Nephron (organoid): ENCODE results near the gene APOL1.

ENCODE experiments used
- H3K27ac Mint-ChIP-seq, 3 experiments: 2 replicates each; pipeline ENCODE4 v1.8.0; 2020; ENCODE audit warnings: mixed read lengths in 3 of 3, mild to moderate bottlenecking in 2 of 3, moderate library complexity in 1 of 3
- H3K27me3 Mint-ChIP-seq: 2 replicates; pipeline ENCODE4 v1.8.0; 2021; ENCODE audit warnings: low read depth, mild to moderate bottlenecking, moderate library complexity, mixed read lengths
- H3K36me3 Mint-ChIP-seq: 2 replicates; pipeline ENCODE4 v1.8.0; 2020; ENCODE audit warnings: low read depth, mixed read lengths
- H3K4me1 Mint-ChIP-seq: 2 replicates; pipeline ENCODE4 v1.8.0; 2020; ENCODE audit warnings: mixed read lengths
- H3K4me3 Mint-ChIP-seq, 3 experiments: 2 replicates each; pipeline ENCODE4 v1.8.0; 2020; ENCODE audit warnings: mild to moderate bottlenecking in 3 of 3, mixed read lengths in 3 of 3, moderate library complexity in 2 of 3
- H3K9me3 Mint-ChIP-seq: 2 replicates; pipeline ENCODE4 v1.8.0; 2020; ENCODE audit warnings: mixed read lengths
- TF ChIP-seq, protein P1 (sequence below), 3 experiments: fragments of 200-600 bp; sonication (generic); IDR thresholded peaks; one replicate each; pipeline ENCODE4 v1.5.0; 2021; ENCODE audit warnings: antibody characterized with exemption in 3 of 3; ENCODE audit not compliant: unreplicated experiment in 3 of 3

APOL1 gene

DNA sequence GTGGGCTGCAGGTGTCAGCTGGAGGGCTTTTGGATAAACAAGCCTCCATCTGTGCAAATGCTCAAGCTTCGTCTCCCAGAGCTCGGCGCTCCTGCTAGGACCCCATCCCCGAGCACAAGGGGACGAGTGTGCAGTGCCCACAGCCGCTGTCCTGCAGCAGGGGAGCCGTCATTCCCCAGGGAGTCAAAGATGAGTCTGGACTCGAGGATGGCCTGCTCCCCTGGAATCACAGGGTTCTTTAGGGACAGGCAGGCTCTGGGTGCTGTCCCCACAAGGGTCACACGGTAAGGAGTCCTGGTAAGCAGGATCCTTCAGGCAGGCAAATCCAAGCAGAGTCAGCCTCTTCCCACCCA, 50.2 kb downstream of the APOL1 start:
- Mint-ChIP-seq H3K9me3 (no peaks in the 10 kb centered on the region), H3K36me3 (peaks cover 64% of the 10 kb centered on the region), H3K4me1 (no peaks in the 10 kb centered on the region), H3K4me3 (no peak overlapping the region), H3K27me3 (no peaks in the 10 kb centered on the region), H3K27ac (no peak overlapping the region)
- TF ChIP-seq, protein P1, sequence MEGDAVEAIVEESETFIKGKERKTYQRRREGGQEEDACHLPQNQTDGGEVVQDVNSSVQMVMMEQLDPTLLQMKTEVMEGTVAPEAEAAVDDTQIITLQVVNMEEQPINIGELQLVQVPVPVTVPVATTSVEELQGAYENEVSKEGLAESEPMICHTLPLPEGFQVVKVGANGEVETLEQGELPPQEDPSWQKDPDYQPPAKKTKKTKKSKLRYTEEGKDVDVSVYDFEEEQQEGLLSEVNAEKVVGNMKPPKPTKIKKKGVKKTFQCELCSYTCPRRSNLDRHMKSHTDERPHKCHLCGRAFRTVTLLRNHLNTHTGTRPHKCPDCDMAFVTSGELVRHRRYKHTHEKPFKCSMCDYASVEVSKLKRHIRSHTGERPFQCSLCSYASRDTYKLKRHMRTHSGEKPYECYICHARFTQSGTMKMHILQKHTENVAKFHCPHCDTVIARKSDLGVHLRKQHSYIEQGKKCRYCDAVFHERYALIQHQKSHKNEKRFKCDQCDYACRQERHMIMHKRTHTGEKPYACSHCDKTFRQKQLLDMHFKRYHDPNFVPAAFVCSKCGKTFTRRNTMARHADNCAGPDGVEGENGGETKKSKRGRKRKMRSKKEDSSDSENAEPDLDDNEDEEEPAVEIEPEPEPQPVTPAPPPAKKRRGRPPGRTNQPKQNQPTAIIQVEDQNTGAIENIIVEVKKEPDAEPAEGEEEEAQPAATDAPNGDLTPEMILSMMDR (IDR thresholded peaks at IDR 0.05; ENCODE audit: unreplicated experiment in 3 of 3) = no peak

DNA sequence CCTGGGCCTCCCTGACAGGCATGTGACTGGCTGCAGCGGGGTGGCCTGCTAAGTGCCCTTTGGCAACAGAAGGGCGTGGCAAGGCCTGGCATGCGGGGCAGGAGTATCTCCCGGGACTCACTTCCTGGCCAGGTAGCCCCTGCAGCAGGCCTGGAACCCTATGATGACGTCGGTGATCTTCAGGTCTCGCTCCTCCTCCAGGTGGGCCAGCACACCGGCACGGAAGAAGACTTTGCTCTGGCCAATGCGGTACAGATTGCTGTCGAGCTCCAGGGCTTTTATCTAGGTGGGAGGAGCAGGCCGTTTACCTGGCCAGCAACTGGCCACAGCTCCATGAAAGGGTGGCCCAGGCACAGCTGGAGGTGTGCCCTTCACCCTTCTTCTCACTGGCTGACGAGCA, 50.9 kb downstream of the APOL1 start:
- no peak overlapping the region for H3K4me3 Mint-ChIP-seq
- no peaks in the 10 kb centered on the region for H3K4me1 Mint-ChIP-seq
- no peaks in the 10 kb centered on the region for H3K27me3 Mint-ChIP-seq
- no peaks in the 10 kb centered on the region for H3K9me3 Mint-ChIP-seq
- H3K27ac Mint-ChIP-seq = no peak overlapping the region
- H3K36me3 Mint-ChIP-seq = peaks cover 67% of the 10 kb centered on the region
- TF ChIP-seq, protein P1 (IDR thresholded peaks at IDR 0.05; ENCODE audit: unreplicated experiment in 3 of 3) = no peak

DNA sequence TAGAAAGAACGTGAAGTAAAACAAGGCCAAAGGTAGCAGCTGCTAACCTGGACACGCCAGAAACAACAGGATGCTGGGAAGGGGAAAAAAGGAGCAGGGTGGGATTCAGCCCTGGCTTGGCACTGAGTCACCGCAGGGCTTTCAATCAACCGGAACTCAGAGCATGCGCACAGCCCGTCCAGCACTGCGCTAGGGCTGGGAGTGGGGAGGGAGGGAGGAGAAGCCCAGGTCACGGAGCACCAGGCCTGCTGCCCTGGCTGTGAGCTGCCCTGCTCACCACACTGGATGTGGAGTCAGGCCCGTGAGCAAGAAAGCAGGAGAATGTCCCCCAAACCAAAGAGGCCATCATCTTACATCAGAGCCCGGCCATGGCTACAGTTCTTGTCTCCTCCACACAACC, 51.5 kb downstream of the APOL1 start:
- Mint-ChIP-seq H3K27ac (no peak overlapping the region), H3K4me1 (no peaks in the 10 kb centered on the region), H3K36me3 (peaks cover 71% of the 10 kb centered on the region), H3K27me3 (no peaks in the 10 kb centered on the region), H3K9me3 (no peaks in the 10 kb centered on the region), H3K4me3 (no peak overlapping the region)
- TF ChIP-seq, protein P1 (IDR thresholded peaks at IDR 0.05; ENCODE audit: unreplicated experiment in 3 of 3) = no peak

DNA sequence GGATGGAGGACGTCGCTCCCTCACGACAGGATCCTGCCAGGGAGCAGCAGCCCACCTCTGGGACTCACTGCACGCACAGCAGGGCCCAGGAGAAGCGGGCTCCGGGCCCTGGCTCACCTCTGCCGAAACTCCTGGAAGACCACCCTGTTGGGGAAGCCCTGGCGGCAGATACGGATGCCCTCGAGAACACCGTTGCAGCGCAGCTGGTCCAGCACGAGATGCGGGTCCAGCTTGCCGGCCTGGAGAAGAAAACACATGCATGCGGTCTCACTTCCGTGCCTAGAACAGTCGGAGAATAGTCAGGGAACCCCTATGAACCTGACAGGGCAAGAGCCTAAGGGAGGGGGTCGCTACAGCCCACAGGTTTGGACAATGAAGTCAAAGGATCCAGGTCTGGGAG, 52.9 kb downstream of the APOL1 start:
- Mint-ChIP-seq H3K27me3 (no peaks in the 10 kb centered on the region), H3K9me3 (no peaks in the 10 kb centered on the region), H3K4me1 (no peaks in the 10 kb centered on the region), H3K27ac (no peak overlapping the region), H3K4me3 (no peak overlapping the region), H3K36me3 (peaks cover 73% of the 10 kb centered on the region)
- TF ChIP-seq, protein P1 (IDR thresholded peaks at IDR 0.05; ENCODE audit: unreplicated experiment in 3 of 3) = no peak

DNA sequence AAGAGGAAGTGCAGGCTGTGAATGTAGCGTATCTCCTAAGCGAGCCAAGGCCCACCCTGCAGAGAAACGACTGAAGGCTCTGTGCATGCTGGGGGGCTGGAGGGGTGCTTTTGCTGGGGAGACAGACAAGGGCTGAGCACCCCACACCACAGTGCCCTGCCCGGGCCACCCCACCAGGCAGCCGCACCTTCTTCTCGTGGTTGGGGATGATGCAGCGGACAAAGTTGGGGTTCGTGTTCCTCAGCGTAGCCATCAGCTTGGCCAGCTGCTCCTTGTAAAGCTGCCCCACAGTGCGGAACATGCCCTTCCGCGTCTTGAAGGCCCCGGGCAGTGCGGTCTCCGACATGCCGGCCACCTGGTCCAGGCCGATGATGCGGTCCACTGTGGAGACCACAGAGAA, 53.3 kb downstream of the APOL1 start:
- Mint-ChIP-seq H3K4me3 (no peak overlapping the region), H3K4me1 (no peaks in the 10 kb centered on the region), H3K27ac (no peak overlapping the region), H3K36me3 (peaks cover 71% of the 10 kb centered on the region), H3K27me3 (no peaks in the 10 kb centered on the region), H3K9me3 (no peaks in the 10 kb centered on the region)
- TF ChIP-seq, protein P1 (IDR thresholded peaks at IDR 0.05; ENCODE audit: unreplicated experiment in 3 of 3) = no peak

DNA sequence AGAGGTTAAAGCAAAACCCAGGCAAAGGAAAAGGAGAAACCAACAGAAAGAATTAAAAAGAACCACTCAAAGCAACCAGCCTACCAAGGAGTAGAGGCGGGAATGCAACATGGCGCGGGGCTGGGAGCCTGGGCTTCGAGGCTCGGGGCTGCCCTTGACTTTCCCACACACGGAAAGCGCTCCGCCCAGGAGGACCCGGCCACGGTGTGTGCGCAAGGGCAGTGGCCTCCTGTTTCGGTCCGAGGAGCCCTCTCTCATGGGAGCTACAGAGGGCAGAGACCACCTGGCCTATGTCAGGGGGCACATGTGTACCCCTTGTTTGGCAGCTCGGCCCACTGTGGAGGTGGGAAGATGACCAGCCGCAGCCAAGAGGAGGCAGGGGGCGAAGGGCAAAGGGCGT, 55.9 kb downstream of the APOL1 start:
- Mint-ChIP-seq H3K4me1 (no peaks in the 10 kb centered on the region), H3K4me3 (no peak overlapping the region), H3K9me3 (no peaks in the 10 kb centered on the region), H3K36me3 (peaks cover 66% of the 10 kb centered on the region), H3K27me3 (no peaks in the 10 kb centered on the region), H3K27ac (no peak overlapping the region)
- TF ChIP-seq, protein P1 (IDR thresholded peaks at IDR 0.05; ENCODE audit: unreplicated experiment in 3 of 3) = no peak
